Stomach (tissue), 4 donors: ENCODE data around the gene STPG2.

Source experiments
- CTCF ChIP-seq, 7 experiments: fragments of 450-650 bp in 4 of 7; fragments of 200-600 bp in 3 of 7; sonication (generic) in 3 of 7; IDR thresholded peaks; one replicate each; pipeline ENCODE4 v1.5.1; 2016 to 2019; ENCODE audit warnings: antibody characterized with exemption in 7 of 7, control low read depth in 2 of 7, mild to moderate bottlenecking in 1 of 7
- EP300 ChIP-seq: sonication (generic); formaldehyde crosslinking; IDR thresholded peaks from one replicate; pipeline ENCODE4 v1.6.1; 2017; ENCODE audit warnings: antibody characterized with exemption
- POLR2AphosphoS5 ChIP-seq, 3 donors: sonication (generic); formaldehyde crosslinking; IDR thresholded peaks; one replicate each; pipeline ENCODE4 v1.6.1; 2016; ENCODE audit warnings: antibody characterized with exemption in 3 of 3

GRCh38 chr4:97892592-97893266 lies 250.5 kb downstream of the STPG2 start:
- TF ChIP-seq CTCF (IDR thresholded peaks at IDR 0.05) (no peak), POLR2AphosphoS5 (IDR thresholded peaks at IDR 0.05) (no peak), EP300 (no peak)
